BE2C (cell line): ENCODE measurements around the gene SWT1.

Experiments used
- DNase-seq: peaks from one replicate; pipeline ENCODE4 v3.0.0-alpha.2; 2020
- H3K27me3 ChIP-seq: fragments of 250-450 bp; sonication (Bioruptor Pico); 2 replicates; pipeline ENCODE4 v1.5.1; 2020; ENCODE audit warnings: mild to moderate bottlenecking
- H3K36me3 ChIP-seq: fragments of 250-450 bp; sonication (Bioruptor Pico); 2 replicates; pipeline ENCODE4 v1.5.1; 2020; ENCODE audit warnings: mild to moderate bottlenecking
- H3K4me1 ChIP-seq: fragments of 250-450 bp; sonication (Bioruptor Pico); 2 replicates; pipeline ENCODE4 v1.5.1; 2020
- H3K4me3 ChIP-seq: 2 replicates; pipeline ENCODE4 v1.5.1; 2011; ENCODE audit warnings: low read depth, low read length
- H3K9me3 ChIP-seq: fragments of 250-450 bp; sonication (Bioruptor Pico); 2 replicates; pipeline ENCODE4 v1.5.1; 2020
- TF ChIP-seq, protein P1 (sequence below): IDR thresholded peaks from 2 replicates; pipeline ENCODE4 v1.5.1; 2012; ENCODE audit warnings: mild to moderate bottlenecking, low read depth, low read length

SWT1 gene

DNA sequence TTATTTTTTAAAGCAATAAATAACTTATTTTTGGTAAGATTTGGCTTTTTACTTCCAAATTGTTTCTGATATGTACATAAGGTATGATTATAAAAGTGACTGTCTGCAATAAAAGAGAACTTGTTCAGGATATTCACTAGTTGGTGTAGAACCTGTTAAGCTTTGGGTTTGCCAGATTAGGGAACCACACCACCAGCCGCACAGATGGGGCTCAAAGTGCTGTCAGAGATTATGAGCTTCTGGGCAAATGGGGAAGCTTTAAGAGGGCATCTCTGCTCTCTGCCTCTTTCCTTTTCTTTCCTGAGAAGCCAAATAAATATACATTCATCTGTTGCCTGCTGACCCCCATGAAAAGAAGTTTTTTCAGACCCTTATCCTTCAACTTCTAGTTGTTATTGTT lies 134.7 kb downstream of the SWT1 start:
- Histone ChIP-seq H3K36me3 (peaks cover 7% of the 10 kb centered on the region), H3K9me3 (no peaks in the 10 kb centered on the region), H3K4me1 (no peaks in the 10 kb centered on the region), H3K27me3 (no peaks in the 10 kb centered on the region), H3K4me3 (no peak overlapping the region)
- DNase-seq: no peak
- TF ChIP-seq, protein P1, sequence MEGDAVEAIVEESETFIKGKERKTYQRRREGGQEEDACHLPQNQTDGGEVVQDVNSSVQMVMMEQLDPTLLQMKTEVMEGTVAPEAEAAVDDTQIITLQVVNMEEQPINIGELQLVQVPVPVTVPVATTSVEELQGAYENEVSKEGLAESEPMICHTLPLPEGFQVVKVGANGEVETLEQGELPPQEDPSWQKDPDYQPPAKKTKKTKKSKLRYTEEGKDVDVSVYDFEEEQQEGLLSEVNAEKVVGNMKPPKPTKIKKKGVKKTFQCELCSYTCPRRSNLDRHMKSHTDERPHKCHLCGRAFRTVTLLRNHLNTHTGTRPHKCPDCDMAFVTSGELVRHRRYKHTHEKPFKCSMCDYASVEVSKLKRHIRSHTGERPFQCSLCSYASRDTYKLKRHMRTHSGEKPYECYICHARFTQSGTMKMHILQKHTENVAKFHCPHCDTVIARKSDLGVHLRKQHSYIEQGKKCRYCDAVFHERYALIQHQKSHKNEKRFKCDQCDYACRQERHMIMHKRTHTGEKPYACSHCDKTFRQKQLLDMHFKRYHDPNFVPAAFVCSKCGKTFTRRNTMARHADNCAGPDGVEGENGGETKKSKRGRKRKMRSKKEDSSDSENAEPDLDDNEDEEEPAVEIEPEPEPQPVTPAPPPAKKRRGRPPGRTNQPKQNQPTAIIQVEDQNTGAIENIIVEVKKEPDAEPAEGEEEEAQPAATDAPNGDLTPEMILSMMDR: no peak

DNA sequence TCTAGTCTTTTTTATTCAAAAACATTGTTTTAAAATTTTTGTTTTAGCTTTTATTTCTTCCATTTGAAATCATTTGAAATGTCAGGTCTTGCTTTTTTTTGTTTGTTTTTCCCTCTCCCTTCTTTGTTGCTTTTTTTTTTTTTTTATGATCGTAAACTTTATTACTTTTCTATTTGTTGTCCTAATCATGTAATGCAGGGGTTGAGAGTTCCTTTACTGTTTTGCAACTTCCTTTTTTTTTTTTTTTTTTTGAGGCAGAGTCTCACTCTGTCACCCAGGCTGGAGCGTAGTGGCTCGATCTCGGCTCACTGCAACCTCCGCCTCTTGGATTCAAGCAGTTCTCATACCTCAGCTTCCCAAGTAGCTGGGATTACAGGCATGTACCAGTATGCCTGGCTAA lies 135.3 kb downstream of the SWT1 start:
- no peak for DNase-seq
- Histone ChIP-seq H3K4me3 (no peak overlapping the region), H3K27me3 (no peaks in the 10 kb centered on the region), H3K9me3 (no peaks in the 10 kb centered on the region), H3K4me1 (no peaks in the 10 kb centered on the region), H3K36me3 (peaks cover 12% of the 10 kb centered on the region)
- TF ChIP-seq, protein P1: no peak

DNA sequence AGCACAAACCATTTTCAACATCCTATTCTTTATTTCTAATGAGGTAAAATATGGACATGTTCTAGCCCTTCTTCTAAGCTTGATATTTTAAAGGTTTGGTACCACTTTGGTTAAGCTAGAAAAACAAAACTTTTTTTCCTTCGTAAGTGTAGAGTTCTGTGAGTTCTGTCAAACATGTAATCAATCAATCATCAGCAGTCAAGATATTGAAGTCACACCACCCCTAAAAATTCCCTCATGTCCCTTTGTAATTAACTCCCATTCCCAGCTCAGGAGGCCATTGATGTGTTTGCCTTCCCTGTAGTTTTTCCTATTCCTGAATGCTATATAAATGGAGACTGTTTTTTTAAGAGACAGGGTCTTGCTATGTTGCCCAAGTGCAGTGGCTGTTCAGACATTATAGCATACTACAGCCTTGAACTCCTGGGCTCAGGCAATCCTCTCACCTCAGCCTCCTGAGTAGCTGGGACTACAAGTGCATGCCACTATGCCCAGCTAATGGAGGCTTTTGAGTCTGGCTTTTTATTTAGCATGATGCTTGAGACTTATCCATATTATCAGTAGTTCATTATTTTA lies 137.1 kb downstream of the SWT1 start:
- DNase-seq: no peak
- H3K4me3 ChIP-seq: no peak overlapping the region
- no peaks in the 10 kb centered on the region for H3K27me3 ChIP-seq
- TF ChIP-seq, protein P1: no peak
- no peaks in the 10 kb centered on the region for H3K4me1 ChIP-seq
- peaks cover 30% of the 10 kb centered on the region for H3K36me3 ChIP-seq
- H3K9me3 ChIP-seq: no peaks in the 10 kb centered on the region

DNA sequence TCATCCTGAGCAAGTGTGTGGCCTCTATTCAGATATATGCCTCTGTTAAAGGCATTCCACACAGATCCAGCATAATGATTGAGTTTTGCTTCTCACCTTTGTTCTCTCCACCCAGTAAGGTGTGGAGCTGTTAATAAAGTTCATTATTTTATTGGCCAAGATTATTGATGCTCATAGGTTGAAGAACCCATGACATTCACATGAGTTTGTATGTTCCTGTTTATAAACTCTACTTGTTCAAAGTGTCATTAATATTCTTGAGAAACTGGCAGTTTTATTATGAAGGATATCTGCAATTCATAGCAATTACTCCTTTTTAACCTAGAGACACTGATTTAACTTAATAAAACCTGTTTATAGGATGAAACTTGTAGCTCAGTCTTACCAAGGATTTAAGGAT lies 138.1 kb downstream of the SWT1 start:
- no peaks in the 10 kb centered on the region for H3K27me3 ChIP-seq

DNA sequence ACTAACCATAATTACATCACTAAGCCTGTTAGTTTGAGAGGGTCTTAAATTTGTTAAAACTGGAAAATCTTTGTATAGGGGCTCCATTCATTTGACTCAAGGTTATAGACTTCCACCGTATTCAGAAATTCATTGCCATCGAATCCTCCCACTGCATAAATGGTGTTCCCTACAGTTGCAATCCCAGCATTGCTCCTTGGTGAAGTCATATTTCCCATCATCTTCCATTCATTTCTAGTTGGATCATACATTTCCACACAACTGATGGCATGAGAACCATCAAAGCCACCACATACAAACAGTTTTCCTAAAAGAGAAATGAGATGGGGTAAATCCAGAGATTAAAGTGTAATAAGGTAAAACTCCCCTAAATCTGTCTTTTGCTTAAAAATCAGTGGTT lies 141.0 kb downstream of the SWT1 start:
- no peaks in the 10 kb centered on the region for H3K27me3 ChIP-seq
- no peak overlapping the region for H3K4me3 ChIP-seq
- no peak for DNase-seq
- no peaks in the 10 kb centered on the region for H3K4me1 ChIP-seq
- H3K36me3 ChIP-seq: peaks cover 68% of the 10 kb centered on the region
- TF ChIP-seq, protein P1: no peak
- H3K9me3 ChIP-seq: no peaks in the 10 kb centered on the region

More for the DNA sequence above, 138.1 kb downstream of the SWT1 start:
- H3K4me3 ChIP-seq: no peak overlapping the region
- DNase-seq: no peak
- no peaks in the 10 kb centered on the region for H3K4me1 ChIP-seq
- H3K9me3 ChIP-seq: no peaks in the 10 kb centered on the region
- TF ChIP-seq, protein P1: no peak
- H3K36me3 ChIP-seq: peaks cover 39% of the 10 kb centered on the region

DNA sequence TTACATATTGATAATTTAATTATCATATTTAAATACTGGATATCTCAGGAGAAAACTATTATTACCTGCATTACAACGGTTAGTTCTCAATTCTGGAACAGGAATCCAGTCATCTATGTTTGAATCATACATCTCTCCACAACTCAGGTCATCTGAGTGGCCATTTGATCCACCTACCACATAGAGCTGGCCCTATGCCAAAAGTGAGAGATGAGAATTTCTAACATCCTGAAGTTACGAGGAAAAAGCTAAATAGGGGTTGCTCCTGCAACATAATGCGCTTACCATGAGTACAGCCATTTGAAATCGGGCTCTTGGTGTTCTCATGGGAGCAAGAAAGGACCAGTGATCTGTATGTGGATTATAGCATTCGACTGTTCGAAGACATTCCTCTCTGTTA lies 143.2 kb downstream of the SWT1 start:
- DNase-seq: no peak
- Histone ChIP-seq H3K27me3 (no peaks in the 10 kb centered on the region), H3K36me3 (peaks cover 86% of the 10 kb centered on the region)

More for the DNA sequence above, 143.2 kb downstream of the SWT1 start:
- TF ChIP-seq, protein P1: no peak
- no peaks in the 10 kb centered on the region for H3K9me3 ChIP-seq
- H3K4me3 ChIP-seq: no peak overlapping the region
- H3K4me1 ChIP-seq: no peaks in the 10 kb centered on the region
